Measurements from ENCODE around the gene IQCH. TPM values are rescaled to one million over a fixed set of nuclear protein-coding genes. Genes with fewer than 3 reads are reported as not detected.

IQCH gene
- polyA plus RNA-seq, 1 donor (not counting 4 experiments of a cell fraction or from before 2014, with no cell fraction given), result 2.6 TPM

- H3K4me1 ChIP-seq (ENCODE audit: control insufficient read depth, extremely low read depth, insufficient read depth, low read length), result peaks cover 10% of the 10 kb centered on the region
- TF ChIP-seq EZH2 (IDR thresholded peaks at IDR 0.05; ENCODE audit: low read length), result no peak
- no peak for TF ChIP-seq CTCF (optimal IDR thresholded peaks at IDR 0.05 in 1 of 3, IDR thresholded peaks at IDR 0.05 in 1 of 3, conservative IDR thresholded peaks at IDR 0.05 in 1 of 3; ENCODE audit: extremely low read depth in 1 of 3, insufficient read depth in 2 of 3, low read length in 3 of 3)
- peaks cover 0 to 2% of the 10 kb centered on the region in 2 experiments for H3K36me3 ChIP-seq (ENCODE audit: control insufficient read depth in 2 of 2, extremely low read depth in 1 of 2, insufficient read depth in 2 of 2, low read length in 2 of 2)
- dilution Hi-C loops (cut with MboI; ENCODE audit: extremely low pct_ligation_motif_present, low sequenced_read_pairs), result no loop called here
- H3K79me2 ChIP-seq (ENCODE audit: control insufficient read depth, insufficient read depth, low read length), result peaks cover 41% of the 10 kb centered on the region
- H3K27me3 ChIP-seq (ENCODE audit: control insufficient read depth, extremely low read depth, insufficient read depth, low read length), result no peaks in the 10 kb centered on the region
- no peaks in the 10 kb centered on the region for H3K9me1 ChIP-seq (ENCODE audit: control insufficient read depth, extremely low read depth, insufficient read depth, low read length)
- peak overlapping the region; percentile 5 to 99 (median 87) for H3K4me3 ChIP-seq (ENCODE audit: control insufficient read depth in 2 of 3, extremely low read depth in 1 of 3, insufficient read depth in 2 of 3, low read depth in 1 of 3, low read length in 3 of 3)
- FAIRE-seq (no peak), DNase-seq (ENCODE audit: low read depth, low spot score) (no peak)
- H4K20me1 ChIP-seq (ENCODE audit: control insufficient read depth, extremely low read depth, insufficient read depth, low read length), result no peaks in the 10 kb centered on the region
- peak overlapping the region; percentile 98 for H3K4me2 ChIP-seq (ENCODE audit: control insufficient read depth, extremely low read depth, insufficient read depth, low read depth, low read length)
- no peak overlapping the region for H3K9ac ChIP-seq (ENCODE audit: control insufficient read depth, extremely low read depth, insufficient read depth, low read length)
- H2AFZ ChIP-seq (ENCODE audit: control insufficient read depth, low read length), result no peak overlapping the region
- H3K9me3 ChIP-seq (ENCODE audit: control insufficient read depth, low read depth, low read length), result no peaks in the 10 kb centered on the region
- H3K27ac ChIP-seq (ENCODE audit: control insufficient read depth, insufficient read depth, low read length), result no peak overlapping the region
Measured at GRCh38 chr15:67523330-67523729, 268.7 kb downstream of the IQCH start.

- no peaks in the 10 kb centered on the region for H4K20me1 ChIP-seq (ENCODE audit: control insufficient read depth, extremely low read depth, insufficient read depth, low read length)
- H3K27me3 ChIP-seq (ENCODE audit: control insufficient read depth, extremely low read depth, insufficient read depth, low read length), result no peaks in the 10 kb centered on the region
- H3K9me3 ChIP-seq (ENCODE audit: control insufficient read depth, low read depth, low read length), result no peaks in the 10 kb centered on the region
- H3K9ac ChIP-seq (ENCODE audit: control insufficient read depth, extremely low read depth, insufficient read depth, low read length), result no peak overlapping the region
- peaks cover 10% of the 10 kb centered on the region for H3K4me1 ChIP-seq (ENCODE audit: control insufficient read depth, extremely low read depth, insufficient read depth, low read length)
- TF ChIP-seq CTCF (optimal IDR thresholded peaks at IDR 0.05 in 1 of 3, IDR thresholded peaks at IDR 0.05 in 1 of 3, conservative IDR thresholded peaks at IDR 0.05 in 1 of 3; ENCODE audit: extremely low read depth in 1 of 3, insufficient read depth in 2 of 3, low read length in 3 of 3), result no peak
- no peak for TF ChIP-seq EZH2 (IDR thresholded peaks at IDR 0.05; ENCODE audit: low read length)
- H3K79me2 ChIP-seq (ENCODE audit: control insufficient read depth, insufficient read depth, low read length), result peaks cover 41% of the 10 kb centered on the region
- H3K4me2 ChIP-seq (ENCODE audit: control insufficient read depth, extremely low read depth, insufficient read depth, low read depth, low read length), result peak overlapping the region; percentile 11
- FAIRE-seq (no peak), DNase-seq (ENCODE audit: low read depth, low spot score) (no peak)
- dilution Hi-C loops (cut with MboI; ENCODE audit: extremely low pct_ligation_motif_present, low sequenced_read_pairs), result no loop called here
- H3K4me3 ChIP-seq (ENCODE audit: control insufficient read depth in 2 of 3, extremely low read depth in 1 of 3, insufficient read depth in 2 of 3, low read depth in 1 of 3, low read length in 3 of 3), result no peak overlapping the region
- H3K27ac ChIP-seq (ENCODE audit: control insufficient read depth, insufficient read depth, low read length), result no peak overlapping the region
- H2AFZ ChIP-seq (ENCODE audit: control insufficient read depth, low read length), result no peak overlapping the region
- no peaks in the 10 kb centered on the region for H3K9me1 ChIP-seq (ENCODE audit: control insufficient read depth, extremely low read depth, insufficient read depth, low read length)
- H3K36me3 ChIP-seq (ENCODE audit: control insufficient read depth in 2 of 2, extremely low read depth in 1 of 2, insufficient read depth in 2 of 2, low read length in 2 of 2), result peaks cover 0 to 5% of the 10 kb centered on the region in 2 experiments
Measured at GRCh38 chr15:67524235-67524634, 269.6 kb downstream of the IQCH start.
